Breast epithelium (tissue), 4 donors: ENCODE measurements around the gene GALNTL6. TPM values are rescaled to one million over a fixed set of nuclear protein-coding genes. Genes with fewer than 3 reads are reported as not detected.

Experiments used
- DNase-seq, 2 donors: peaks; one replicate each; pipeline ENCODE4 v3.0.0-alpha.2; 2019; ENCODE audit warnings: low spot score in 2 of 2
- H3K27ac ChIP-seq, 2 donors: fragments of 200-600 bp; sonication (generic) in 1 of 2; one replicate each; pipeline ENCODE4 v1.5.1; 2016 to 2019; ENCODE audit warnings: mild to moderate bottlenecking in 1 of 2
- H3K27me3 ChIP-seq, 2 donors: fragments of 200-600 bp; sonication (generic) in 1 of 2; one replicate each; pipeline versions ENCODE4 v1.5.1 to v1.6.0; 2017 to 2019; ENCODE audit warnings: control low read depth in 1 of 2, mild to moderate bottlenecking in 1 of 2
- H3K36me3 ChIP-seq: fragments of 200-600 bp; one replicate; pipeline ENCODE4 v1.5.1; 2019
- H3K4me1 ChIP-seq, 2 donors: fragments of 200-600 bp; sonication (generic); one replicate each; pipeline ENCODE4 v1.5.1; 2016 to 2019; ENCODE audit warnings: control low read depth in 1 of 2
- H3K4me3 ChIP-seq, 3 donors: fragments of 200-600 bp; sonication (generic); 1 replicate in 2 of 3; 2 replicates in 1 of 3; pipeline ENCODE4 v1.5.1; 2016 to 2019; ENCODE audit warnings: mild to moderate bottlenecking in 3 of 3, moderate library complexity in 2 of 3
- H3K9me3 ChIP-seq, 2 donors: fragments of 200-600 bp; sonication (generic) in 1 of 2; one replicate each; pipeline ENCODE4 v1.5.1; 2016 to 2019; ENCODE audit warnings: control low read depth in 1 of 2
- CTCF ChIP-seq, 3 donors: fragments of 450-650 bp; IDR thresholded peaks; one replicate each; pipeline ENCODE4 v1.5.1; 2016 to 2017; ENCODE audit warnings: antibody characterized with exemption in 3 of 3, mild to moderate bottlenecking in 3 of 3, moderate library complexity in 3 of 3
- POLR2A ChIP-seq: fragments of 450-650 bp; IDR thresholded peaks from one replicate; pipeline ENCODE4 v1.6.1; 2016; ENCODE audit warnings: antibody characterized with exemption, mild to moderate bottlenecking, moderate library complexity
- POLR2AphosphoS5 ChIP-seq, 3 donors: sonication (generic); formaldehyde crosslinking; IDR thresholded peaks; one replicate each; pipeline ENCODE4 v1.6.1; 2017; ENCODE audit warnings: antibody characterized with exemption in 3 of 3
- intact Hi-C: fragments of 100-400 bp; cut with DNase I; formaldehyde crosslinking; loops from one replicate; pipeline ENCODE4 v1.15.1; 2023; ENCODE audit warnings: low total_unique reads
- total RNA-seq, 3 donors: library from RNA; depleted of rRNA; stranded (reverse); fragments of >200 nt; gene quantifications; one replicate each; pipeline ENCODE4 v1.1.0, GENCODE V29; 2016

Gene GALNTL6
- total RNA-seq, 3 donors from 2014 or later, result 0.29 to 0.98 TPM; not detected in 1

GRCh38 chr4:172153719-172154118 lies 340.5 kb downstream of the GALNTL6 start:
- no peak overlapping the region for H3K4me3 ChIP-seq
- intact Hi-C loops, result no loop called here
- no peaks in the 10 kb centered on the region for H3K27me3 ChIP-seq
- TF ChIP-seq CTCF (IDR thresholded peaks at IDR 0.05) (no peak), POLR2A (no peak), POLR2AphosphoS5 (IDR thresholded peaks at IDR 0.05) (no peak)
- no peak overlapping the region for H3K27ac ChIP-seq
- no peaks in the 10 kb centered on the region for H3K4me1 ChIP-seq
- no peak for DNase-seq
- H3K9me3 ChIP-seq, result no peaks in the 10 kb centered on the region
- H3K36me3 ChIP-seq, result no peaks in the 10 kb centered on the region

GRCh38 chr4:172155838-172156345 lies 342.7 kb downstream of the GALNTL6 start:
- H3K9me3 ChIP-seq, result no peaks in the 10 kb centered on the region
- no peaks in the 10 kb centered on the region for H3K27me3 ChIP-seq
- no peak for DNase-seq
- H3K4me1 ChIP-seq, result no peaks in the 10 kb centered on the region
- no peak overlapping the region for H3K27ac ChIP-seq
- intact Hi-C loops, result no loop called here
- H3K4me3 ChIP-seq, result no peak overlapping the region
- TF ChIP-seq POLR2A, result no peak
- no peak for TF ChIP-seq POLR2AphosphoS5 (IDR thresholded peaks at IDR 0.05)
- no peak for TF ChIP-seq CTCF (IDR thresholded peaks at IDR 0.05)
- no peaks in the 10 kb centered on the region for H3K36me3 ChIP-seq

GRCh38 chr4:172157946-172158345 lies 344.7 kb downstream of the GALNTL6 start:
- TF ChIP-seq CTCF (IDR thresholded peaks at IDR 0.05), result no peak
- no peak for TF ChIP-seq POLR2AphosphoS5 (IDR thresholded peaks at IDR 0.05)
- no peak for TF ChIP-seq POLR2A
- intact Hi-C loops, result no loop called here
- Histone ChIP-seq H3K9me3 (no peaks in the 10 kb centered on the region), H3K27ac (no peak overlapping the region), H3K4me1 (no peaks in the 10 kb centered on the region), H3K4me3 (no peak overlapping the region), H3K36me3 (no peaks in the 10 kb centered on the region), H3K27me3 (no peaks in the 10 kb centered on the region)
- DNase-seq, result no peak

DNA sequence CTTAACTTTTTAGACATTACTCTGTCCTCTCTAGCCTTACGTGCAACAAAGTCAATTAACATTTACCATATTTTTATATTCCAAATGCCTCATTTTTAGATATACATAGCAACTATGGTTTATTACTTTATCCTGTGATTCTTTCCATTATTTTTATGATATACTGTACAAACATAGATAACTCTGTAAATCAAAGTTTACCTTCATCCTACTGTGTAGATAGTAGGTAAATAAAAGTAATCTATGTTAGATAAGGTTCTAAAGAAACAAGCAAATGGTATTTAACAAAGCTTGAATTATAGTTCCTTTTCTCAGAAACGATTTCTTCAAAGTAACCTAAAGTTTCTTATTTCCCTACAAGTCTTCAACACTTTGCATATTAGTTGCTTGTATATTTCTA lies 350.0 kb downstream of the GALNTL6 start:
- Histone ChIP-seq H3K4me3 (no peak overlapping the region), H3K36me3 (no peaks in the 10 kb centered on the region), H3K4me1 (no peaks in the 10 kb centered on the region), H3K27me3 (no peaks in the 10 kb centered on the region), H3K9me3 (no peaks in the 10 kb centered on the region), H3K27ac (no peak overlapping the region)
- intact Hi-C loops, result no loop called here
- no peak for TF ChIP-seq POLR2AphosphoS5 (IDR thresholded peaks at IDR 0.05)
- TF ChIP-seq CTCF (IDR thresholded peaks at IDR 0.05), result no peak
- no peak for TF ChIP-seq POLR2A
- DNase-seq, result no peak

- TF ChIP-seq CTCF (IDR thresholded peaks at IDR 0.05), result no peak
- TF ChIP-seq POLR2AphosphoS5 (IDR thresholded peaks at IDR 0.05), result no peak
- no peak for TF ChIP-seq POLR2A
- Histone ChIP-seq H3K36me3 (no peaks in the 10 kb centered on the region), H3K27me3 (no peaks in the 10 kb centered on the region), H3K27ac (no peak overlapping the region), H3K9me3 (no peaks in the 10 kb centered on the region), H3K4me1 (no peaks in the 10 kb centered on the region), H3K4me3 (no peak overlapping the region)
- intact Hi-C loops, result no loop called here
- DNase-seq, result no peak
Measured at GRCh38 chr4:172168888-172169287, 355.7 kb downstream of the GALNTL6 start.
